K562 (cell line): ENCODE results near the gene STUB1. TPM values are rescaled to one million over a fixed set of nuclear protein-coding genes. Genes with fewer than 3 reads are reported as not detected.

ENCODE experiments used
- BRCA1 ChIP-seq, 2 experiments: fragments of 450-650 bp in 1 of 2; sonication (generic) in 1 of 2; formaldehyde crosslinking in 1 of 2; IDR thresholded peaks; 2 replicates each; pipeline versions ENCODE4 v1.5.0 to v1.6.1; 2017 to 2020; ENCODE audit warnings: mild to moderate bottlenecking in 1 of 2, missing genetic modification reagents in 1 of 2
- BRD4 ChIP-seq: fragments of 200-600 bp; sonication (generic); IDR thresholded peaks from 2 replicates; pipeline ENCODE4 v1.6.1; 2017; ENCODE audit warnings: inconsistent platforms
- CCNT2 ChIP-seq: IDR thresholded peaks from 2 replicates; pipeline ENCODE4 v1.6.1; 2011; ENCODE audit warnings: borderline replicate concordance, low read depth, mild to moderate bottlenecking, moderate library complexity, mixed read lengths, low read length; ENCODE audit not compliant: insufficient read length; ENCODE audit errors: extremely low read depth
- DMBX1 ChIP-seq: fragments of 250-450 bp; sonication (Bioruptor Pico); IDR thresholded peaks from 2 replicates; pipeline ENCODE4 v1.8.0; 2022; ENCODE audit warnings: inconsistent platforms, mild to moderate bottlenecking, moderate library complexity, borderline replicate concordance
- DPF2 ChIP-seq: fragments of 450-650 bp; IDR thresholded peaks from 2 replicates; pipeline ENCODE4 v1.6.1; 2016
- MTA3 ChIP-seq: fragments of 450-650 bp; formaldehyde crosslinking; IDR thresholded peaks from 2 replicates; pipeline ENCODE4 v1.6.1; 2017; ENCODE audit warnings: mild to moderate bottlenecking, borderline replicate concordance
- MYBL2 ChIP-seq, 2 experiments: fragments of 450-650 bp in 1 of 2; sonication (generic) in 1 of 2; formaldehyde crosslinking in 1 of 2; IDR thresholded peaks; 2 replicates each; pipeline versions ENCODE4 v1.6.1 to v1.8.1; 2017 to 2022; ENCODE audit warnings: borderline replicate concordance in 1 of 2, inconsistent platforms in 1 of 2, low read depth in 1 of 2, mild to moderate bottlenecking in 1 of 2, missing genetic modification reagents in 1 of 2, moderate library complexity in 1 of 2
- NFIX ChIP-seq: fragments of 250-450 bp; sonication (Bioruptor Pico); IDR thresholded peaks from 2 replicates; pipeline ENCODE4 v1.4.0; 2020; ENCODE audit warnings: low read depth, mild to moderate bottlenecking, moderate library complexity
- POLR2G ChIP-seq: fragments of 200-400 bp; formaldehyde crosslinking; IDR thresholded peaks from 2 replicates; pipeline ENCODE4 v1.6.1; 2017; ENCODE audit warnings: low read depth, mild to moderate bottlenecking, antibody characterized with exemption, low read length, moderate library complexity
- RB1 ChIP-seq: fragments of 450-650 bp; IDR thresholded peaks from 2 replicates; pipeline ENCODE4 v1.6.1; 2017; ENCODE audit warnings: low read depth, mild to moderate bottlenecking
- RBFOX2 ChIP-seq: fragments of 200-400 bp; formaldehyde crosslinking; IDR thresholded peaks from 2 replicates; pipeline ENCODE4 v1.6.1; 2017; ENCODE audit warnings: low read depth, mild to moderate bottlenecking, low read length, moderate library complexity
- SUPT5H ChIP-seq: fragments of 450-650 bp; IDR thresholded peaks from 2 replicates; pipeline ENCODE4 v1.6.1; 2016
- UBTF ChIP-seq, 2 experiments: IDR thresholded peaks; 2 replicates each; pipeline ENCODE4 v1.6.1; 2012; ENCODE audit warnings: improper control_type of control experiment in 2 of 2, low read depth in 2 of 2, low read length in 2 of 2, borderline replicate concordance in 1 of 2
- ZBTB33 ChIP-seq: sonication (generic); formaldehyde crosslinking; IDR thresholded peaks from 2 replicates; pipeline ENCODE4 v1.8.1; 2023; ENCODE audit warnings: mild to moderate bottlenecking, missing genetic modification reagents
- ZNF609 ChIP-seq: sonication (generic); formaldehyde crosslinking; IDR thresholded peaks from 2 replicates; pipeline ENCODE4 v1.8.1; 2023; ENCODE audit warnings: missing genetic modification reagents, mild to moderate bottlenecking, borderline replicate concordance
- polyA plus RNA-seq, 8 experiments: library from polyadenylated mRNA; depleted of rRNA in 4 of 8; stranded (reverse) in 5 of 8; unstranded in 3 of 8; fragments of >200 nt; fragmentation: Nextera tagmentation in 2 of 8; fragmentation: Illumina TruSeq in 1 of 8; extraction: Ambion mirVana in 2 of 8; extraction: Trizol in 1 of 8; gene quantifications; 2 replicates each; pipeline versions ENCODE4 v1.2.1 to v1.2.3, GENCODE V29; 2011 to 2014; ENCODE audit warnings: inconsistent platforms in 1 of 8, missing spikeins in 1 of 8
- total RNA-seq, 7 experiments: library from RNA; depleted of rRNA in 6 of 7; stranded (reverse); fragments of >200 nt in 6 of 7; fragmentation: Illumina TruSeq in 2 of 7; extraction: Trizol in 2 of 7; gene quantifications; 2 replicates each; pipeline versions ENCODE4 v1.2.1 to v1.2.3, GENCODE V29; 2011 to 2021; ENCODE audit warnings: low replicate concordance in 1 of 7

Gene STUB1
- total and polyA plus RNA-seq, 9 of the 15 experiments (the other 6 are each of a cell fraction or from before 2014, with no cell fraction given): 10.6 to 251 (median 152) TPM

- no peak for TF ChIP-seq MYBL2 (IDR thresholded peaks at IDR 0.05; ENCODE audit: low read depth)
- TF ChIP-seq MYBL2 (CRISPR knock-in tag; IDR thresholded peaks at IDR 0.05; ENCODE audit: borderline replicate concordance): no peak
- TF ChIP-seq BRCA1 (IDR thresholded peaks at IDR 0.05): no peak
- TF ChIP-seq BRCA1 (CRISPR knock-in tag; IDR thresholded peaks at IDR 0.05): 0 out of 2 replicates have a peak, but pooled peaks have one; percentile 66
- TF ChIP-seq DPF2: peak; percentile 33; the same call in 1 of the 2 replicates
- TF ChIP-seq ZBTB33: peak; percentile 58
- peak; percentile 19 for TF ChIP-seq CCNT2
- no peak for TF ChIP-seq BRD4
- 0 out of 2 replicates have a peak, but pooled peaks have one; percentile 14 for TF ChIP-seq SUPT5H
- TF ChIP-seq RBFOX2: peak; percentile 52
- TF ChIP-seq UBTF (IDR thresholded peaks at IDR 0.05; ENCODE audit: borderline replicate concordance in 1 of 2, low read depth in 2 of 2, low read length in 2 of 2): no peak
- TF ChIP-seq DMBX1 (CRISPR knock-in tag): no peak
- no peak for TF ChIP-seq ZNF609 (CRISPR knock-in tag)
- peak; percentile 10; the same call in 1 of the 2 replicates for TF ChIP-seq POLR2G
- 0 out of 2 replicates have a peak, but pooled peaks have one; percentile 31 for TF ChIP-seq MTA3
- peak; percentile 4; the same call in 1 of the 2 replicates for TF ChIP-seq NFIX (CRISPR knock-in tag)
- TF ChIP-seq RB1: 0 out of 2 replicates have a peak, but pooled peaks have one; percentile 14
Observed at GRCh38 chr16:681746-682427, 1.7 kb downstream of the STUB1 start (continued).
